ENCODE measurements around the gene CHN1.

CHN1 gene

GRCh38 chr2:174820361-174820760 is 184.8 kb downstream of the CHN1 start:
- DNase-seq, result no peak

GRCh38 chr2:174815526-174815925 is 189.7 kb downstream of the CHN1 start:
- DNase-seq, result no peak

GRCh38 chr2:174812037-174812436 is 193.1 kb downstream of the CHN1 start:
- no peak for DNase-seq

GRCh38 chr2:174807931-174808330 is 197.2 kb downstream of the CHN1 start:
- DNase-seq, result no peak

- DNase-seq, result no peak
Observed at GRCh38 chr2:174805803-174806202, 199.4 kb downstream of the CHN1 start.

GRCh38 chr2:174802459-174802858 is 202.7 kb downstream of the CHN1 start:
- no peak for DNase-seq

GRCh38 chr2:174800436-174801205 is 204.6 kb downstream of the CHN1 start:
- DNase-seq, result no peak

- no peak for DNase-seq
Observed at GRCh38 chr2:174798801-174799200, 206.4 kb downstream of the CHN1 start.

- no peak for DNase-seq
Observed at GRCh38 chr2:174797781-174798276, 207.4 kb downstream of the CHN1 start.

GRCh38 chr2:174796319-174796771 is 208.8 kb downstream of the CHN1 start:
- no peak for DNase-seq

GRCh38 chr2:174794851-174795374 is 210.3 kb downstream of the CHN1 start:
- no peak for DNase-seq

GRCh38 chr2:174792309-174793025 is 212.7 kb downstream of the CHN1 start:
- no peak for DNase-seq

- no peak for DNase-seq
Observed at GRCh38 chr2:174791746-174792280, 213.4 kb downstream of the CHN1 start.

GRCh38 chr2:174791020-174791419 is 214.2 kb downstream of the CHN1 start:
- DNase-seq, result no peak

- no peak for DNase-seq
Observed at GRCh38 chr2:174789001-174789400, 216.2 kb downstream of the CHN1 start.

- no peak for DNase-seq
Observed at GRCh38 chr2:174788291-174788929, 216.8 kb downstream of the CHN1 start.

GRCh38 chr2:174787487-174788205 is 217.5 kb downstream of the CHN1 start:
- DNase-seq, result no peak

GRCh38 chr2:174786066-174786725 is 219.0 kb downstream of the CHN1 start:
- no peak for DNase-seq

- no peak for DNase-seq
Observed at GRCh38 chr2:174785481-174785880, 219.7 kb downstream of the CHN1 start.

GRCh38 chr2:174784909-174785308 is 220.3 kb downstream of the CHN1 start:
- no peak for DNase-seq

GRCh38 chr2:174784316-174784715 is 220.9 kb downstream of the CHN1 start:
- DNase-seq, result no peak

- DNase-seq, result no peak
Observed at GRCh38 chr2:174781996-174782395, 223.2 kb downstream of the CHN1 start.

Measured in GOT3 (cell line).